Mucosa of rectum (tissue), 2 donors: ENCODE data around the gene FRMD1.

Source experiments
- H3K27ac ChIP-seq, 2 donors: one replicate each; pipeline ENCODE4 v1.7.0; 2013; ENCODE audit warnings: inconsistent platforms in 2 of 2, low read depth in 2 of 2, low read length in 2 of 2
- H3K27me3 ChIP-seq, 2 donors: one replicate each; pipeline ENCODE4 v1.7.0; 2013; ENCODE audit warnings: low read length in 2 of 2; ENCODE audit not compliant: control insufficient read depth in 2 of 2, insufficient read depth in 2 of 2
- H3K36me3 ChIP-seq, 2 donors: one replicate each; pipeline ENCODE4 v1.7.0; 2013; ENCODE audit warnings: low read length in 2 of 2; ENCODE audit not compliant: control insufficient read depth in 2 of 2, insufficient read depth in 2 of 2
- H3K4me1 ChIP-seq, 2 donors: one replicate each; pipeline ENCODE4 v1.7.0; 2013; ENCODE audit warnings: low read length in 2 of 2, mild to moderate bottlenecking in 1 of 2; ENCODE audit not compliant: control insufficient read depth in 2 of 2, insufficient read depth in 2 of 2
- H3K4me3 ChIP-seq, 2 donors: one replicate each; pipeline ENCODE4 v1.7.0; 2013; ENCODE audit warnings: low read length in 2 of 2
- H3K9ac ChIP-seq, 2 donors: one replicate each; pipeline ENCODE4 v1.7.0; 2013; ENCODE audit warnings: low read length in 2 of 2, low read depth in 1 of 2, mild to moderate bottlenecking in 1 of 2
- H3K9me3 ChIP-seq, 2 donors: one replicate each; pipeline ENCODE4 v1.7.0; 2013; ENCODE audit warnings: low read length in 2 of 2; ENCODE audit not compliant: control insufficient read depth in 2 of 2
- donor health status: healthy.
- donor health status: Normal muscosa, but diverticular disease.

Gene FRMD1

GRCh38 chr6:168038576-168039140 is 40.4 kb downstream of the FRMD1 start:
- H3K9ac ChIP-seq: no peak overlapping the region
- peaks cover 0 to 13% of the 10 kb centered on the region in 2 donors for H3K4me1 ChIP-seq
- H3K36me3 ChIP-seq: no peaks in the 10 kb centered on the region
- peaks cover 9 to 10% of the 10 kb centered on the region in 2 donors for H3K9me3 ChIP-seq
- H3K27me3 ChIP-seq: no peaks in the 10 kb centered on the region
- no peak overlapping the region for H3K4me3 ChIP-seq
- no peak overlapping the region for H3K27ac ChIP-seq

DNA sequence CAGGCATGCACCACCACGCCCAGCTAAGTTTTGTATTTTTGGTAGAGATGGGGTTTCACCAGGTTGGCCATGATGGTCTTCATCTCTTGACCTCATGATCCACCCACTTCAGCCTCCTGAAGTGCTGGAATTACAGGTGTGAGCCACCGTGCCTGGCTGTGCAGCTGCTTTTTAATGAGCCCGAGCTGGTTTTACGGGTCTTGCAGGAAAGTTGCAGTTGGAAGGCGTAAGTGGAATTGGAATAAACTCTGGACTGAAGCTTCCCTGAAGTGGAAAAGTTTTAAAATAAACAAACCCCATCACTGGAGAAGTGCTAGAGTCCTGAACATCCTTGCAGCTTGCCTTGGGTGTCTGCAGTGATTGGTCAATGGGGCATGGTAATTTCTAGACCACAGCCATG is 41.2 kb downstream of the FRMD1 start:
- Histone ChIP-seq H3K36me3 (no peaks in the 10 kb centered on the region), H3K27me3 (no peaks in the 10 kb centered on the region), H3K4me3 (no peak overlapping the region), H3K9me3 (peaks cover 9 to 10% of the 10 kb centered on the region in 2 donors), H3K4me1 (peaks cover 2 to 13% of the 10 kb centered on the region in 2 donors), H3K9ac (no peak overlapping the region), H3K27ac (no peak overlapping the region)

DNA sequence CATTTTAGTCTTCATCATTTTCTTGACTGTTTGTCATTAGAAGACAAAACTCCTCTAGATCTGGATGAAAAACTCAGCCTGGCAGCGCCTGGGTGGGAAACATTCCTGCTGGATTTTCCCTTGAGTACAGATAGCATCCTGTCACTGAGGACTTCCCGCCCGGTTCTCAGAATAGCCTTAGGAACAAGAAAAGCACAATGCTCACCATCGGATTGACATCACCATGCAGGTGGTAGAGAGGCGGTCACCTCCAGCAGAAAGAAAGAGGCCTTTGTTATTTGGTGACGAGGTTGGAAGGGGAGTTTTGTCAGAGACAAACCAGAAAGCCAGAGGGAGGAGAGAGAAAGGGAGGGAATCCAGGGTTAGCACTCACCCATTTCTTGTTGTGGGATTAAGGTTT is 41.8 kb downstream of the FRMD1 start:
- H3K4me3 ChIP-seq: no peak overlapping the region
- H3K27ac ChIP-seq: no peak overlapping the region
- peaks cover 2 to 13% of the 10 kb centered on the region in 2 donors for H3K4me1 ChIP-seq
- no peaks in the 10 kb centered on the region for H3K27me3 ChIP-seq
- peaks cover 9 to 10% of the 10 kb centered on the region in 2 donors for H3K9me3 ChIP-seq
- no peaks in the 10 kb centered on the region for H3K36me3 ChIP-seq
- no peak overlapping the region for H3K9ac ChIP-seq

- H3K9me3 ChIP-seq: peaks cover 8 to 9% of the 10 kb centered on the region in 2 donors
- H3K27me3 ChIP-seq: no peaks in the 10 kb centered on the region
- H3K27ac ChIP-seq: peak overlapping the region; percentile 48 to 50
- peak overlapping the region; percentile 27 to 52 for H3K9ac ChIP-seq
- H3K4me3 ChIP-seq: peak overlapping the region; percentile 65 to 67
- peaks cover 2 to 13% of the 10 kb centered on the region in 2 donors for H3K4me1 ChIP-seq
- no peaks in the 10 kb centered on the region for H3K36me3 ChIP-seq
Measured at GRCh38 chr6:168035661-168036545, 43.1 kb downstream of the FRMD1 start.

GRCh38 chr6:168035098-168035660 is 43.8 kb downstream of the FRMD1 start:
- Histone ChIP-seq H3K4me1 (peaks cover 2 to 13% of the 10 kb centered on the region in 2 donors), H3K9ac (peak overlapping the region; percentile 27 to 52), H3K9me3 (peaks cover 3 to 9% of the 10 kb centered on the region in 2 donors), H3K27me3 (no peaks in the 10 kb centered on the region), H3K4me3 (peak overlapping the region; percentile 65 to 67), H3K27ac (peak overlapping the region; percentile 48 to 50), H3K36me3 (no peaks in the 10 kb centered on the region)

GRCh38 chr6:168034537-168034936 is 44.5 kb downstream of the FRMD1 start:
- Histone ChIP-seq H3K27ac (no peak overlapping the region), H3K36me3 (no peaks in the 10 kb centered on the region), H3K4me3 (no peak overlapping the region), H3K27me3 (no peaks in the 10 kb centered on the region), H3K9me3 (peaks cover 0 to 5% of the 10 kb centered on the region in 2 donors), H3K4me1 (peaks cover 2 to 13% of the 10 kb centered on the region in 2 donors), H3K9ac (no peak overlapping the region)

DNA sequence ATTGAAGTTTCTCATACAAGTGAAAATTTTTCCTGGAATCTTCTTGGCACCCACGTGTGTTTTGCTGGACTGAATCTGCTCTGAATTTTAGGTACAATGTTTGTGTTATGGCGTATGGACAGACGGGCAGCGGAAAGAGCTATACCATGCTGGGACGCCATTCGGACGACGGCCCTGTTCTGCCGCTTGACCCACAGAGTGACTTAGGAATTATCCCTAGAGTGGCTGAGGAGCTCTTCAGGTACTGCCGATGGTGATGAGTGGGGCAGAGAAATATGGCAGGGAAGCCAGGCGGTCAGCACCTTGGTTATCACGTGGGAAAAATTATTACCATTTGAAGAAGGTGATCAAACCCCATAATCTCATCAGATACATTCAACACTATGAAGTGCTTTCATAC is 45.2 kb downstream of the FRMD1 start:
- Histone ChIP-seq H3K36me3 (no peaks in the 10 kb centered on the region), H3K4me3 (no peak overlapping the region), H3K27me3 (no peaks in the 10 kb centered on the region), H3K9ac (no peak overlapping the region), H3K4me1 (peaks cover 2 to 13% of the 10 kb centered on the region in 2 donors), H3K27ac (no peak overlapping the region), H3K9me3 (no peaks in the 10 kb centered on the region)

GRCh38 chr6:168032005-168032760 is 46.8 kb downstream of the FRMD1 start:
- Histone ChIP-seq H3K4me1 (peaks cover 2 to 13% of the 10 kb centered on the region in 2 donors), H3K27me3 (no peaks in the 10 kb centered on the region), H3K36me3 (no peaks in the 10 kb centered on the region), H3K27ac (peak overlapping the region; percentile 29 to 34), H3K4me3 (no peak overlapping the region), H3K9me3 (no peaks in the 10 kb centered on the region), H3K9ac (no peak overlapping the region)

- Histone ChIP-seq H3K27ac (peak overlapping the region in 1 of 2 donors; percentile 12), H3K9me3 (no peaks in the 10 kb centered on the region), H3K9ac (no peak overlapping the region), H3K36me3 (no peaks in the 10 kb centered on the region), H3K4me3 (no peak overlapping the region), H3K27me3 (no peaks in the 10 kb centered on the region), H3K4me1 (peaks cover 2 to 11% of the 10 kb centered on the region in 2 donors)
Measured at GRCh38 chr6:168031411-168031971, 47.5 kb downstream of the FRMD1 start.
